HTR-8/SVneo (cell line): Measurements from ENCODE around the gene SSR4.
"Not testable (repeated sequence)": the region's sequence is repeated elsewhere in the genome, so short reads cannot be mapped to it uniquely, and the experiment has no call there.

Experiments
- DNase-seq: peaks from one replicate; pipeline ENCODE4 v3.0.0; 2011; ENCODE audit warnings: low spot score, mixed read lengths; ENCODE audit not compliant: insufficient read length
- FAIRE-seq: peaks from 2 replicates; lab custom pipeline; 2011; peaks lifted over from hg19 to GRCh38; lab: Jason Lieb, UNC

The SSR4 gene

DNA sequence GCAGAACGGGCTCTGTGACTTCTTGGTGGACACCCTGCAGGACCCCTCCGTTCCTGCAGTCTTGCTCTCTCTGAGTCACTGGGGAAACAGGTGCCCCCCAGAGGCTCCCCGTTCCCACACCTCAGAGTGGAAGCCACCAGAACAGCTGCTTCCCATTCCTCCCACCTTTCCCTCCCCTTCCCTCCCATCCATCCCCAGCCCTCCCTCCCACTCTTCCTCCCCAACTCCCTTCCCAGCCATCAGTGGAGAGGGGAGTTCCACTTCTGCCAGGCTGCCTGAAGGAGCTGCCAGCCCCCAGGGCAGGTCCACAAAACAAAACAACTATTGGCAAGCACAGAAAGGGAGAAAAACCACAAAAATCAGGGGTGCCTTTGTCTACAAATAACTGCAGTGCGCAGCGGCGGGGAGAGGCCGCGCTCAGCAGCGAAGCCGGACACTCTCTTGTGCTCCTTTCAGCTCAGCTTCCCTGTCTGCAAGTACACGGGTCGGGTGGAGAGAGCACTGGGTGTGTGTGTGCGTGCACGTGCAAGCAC is 8.1 kb downstream of the SSR4 start:
- no peak for FAIRE-seq
- DNase-seq: no peak

DNA sequence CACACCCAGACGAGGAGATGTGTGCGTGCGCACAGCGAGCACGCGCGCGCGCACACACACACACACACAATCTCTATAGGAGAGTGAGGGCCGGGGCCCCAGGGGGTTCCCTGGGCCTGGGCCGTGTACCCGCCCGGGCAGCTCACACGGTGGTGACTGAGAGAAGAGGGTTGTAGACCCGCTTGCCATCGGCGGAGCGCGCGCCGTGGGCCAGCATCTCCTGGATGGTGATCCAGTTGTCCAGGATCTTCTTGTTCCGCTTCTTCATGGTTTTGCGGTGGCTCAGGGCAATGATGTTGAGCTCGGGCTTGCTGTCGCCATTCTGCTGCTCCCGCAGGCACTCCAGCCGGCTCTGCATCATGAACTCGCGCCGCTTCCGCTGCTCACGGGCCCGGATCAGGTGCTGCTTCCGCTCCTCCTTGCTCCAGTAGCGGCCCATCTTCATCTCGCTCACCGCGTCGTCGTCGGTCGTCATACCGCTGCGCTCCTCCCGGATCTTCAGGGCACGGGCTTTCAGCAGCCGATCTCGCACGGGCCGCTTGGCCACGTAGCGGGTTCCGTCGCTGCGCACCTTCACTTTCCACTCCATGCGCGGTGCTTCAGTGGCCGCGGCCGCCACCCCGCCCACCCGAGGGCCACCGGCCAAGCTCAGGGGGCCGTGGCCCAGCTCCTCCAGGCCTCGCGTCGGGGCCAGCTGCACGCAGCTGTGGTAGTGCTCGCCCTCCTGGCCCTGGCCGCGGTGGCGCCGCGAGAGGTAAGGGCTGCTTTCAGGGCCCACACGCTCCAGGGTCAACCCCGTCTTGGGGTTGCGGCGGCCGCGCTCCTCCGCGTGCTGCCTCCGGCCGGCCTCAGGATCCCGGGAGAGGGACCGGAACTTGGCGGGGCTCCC is 9.0 kb downstream of the SSR4 start:
- FAIRE-seq (no peak), DNase-seq (no peak)

DNA sequence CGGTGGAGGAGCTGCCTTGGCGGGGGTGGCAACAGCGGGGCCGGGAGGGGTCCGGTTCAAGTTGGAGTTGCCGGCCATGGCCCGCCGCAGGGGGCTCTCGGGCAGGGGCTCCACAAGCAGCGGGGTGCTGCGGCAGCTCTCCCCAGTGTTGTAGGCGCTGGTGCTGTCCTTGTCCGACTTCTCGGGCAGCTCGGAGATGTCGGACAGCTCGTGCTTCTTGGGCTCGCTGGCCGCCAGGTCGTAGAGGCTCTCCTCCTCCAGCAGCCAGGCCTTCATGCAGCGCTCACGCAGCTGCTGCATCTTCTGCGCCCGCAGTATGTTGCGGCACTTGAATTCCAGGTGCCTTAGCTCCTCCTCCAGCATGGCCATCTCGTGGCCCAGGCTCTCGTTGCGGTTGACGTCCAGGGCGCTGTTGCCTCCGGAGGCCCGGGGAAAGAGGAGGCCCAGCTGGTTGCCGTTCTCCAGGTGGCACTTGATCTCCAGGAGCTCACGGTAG is 9.7 kb downstream of the SSR4 start:
- no peak for DNase-seq
- FAIRE-seq: no peak

DNA sequence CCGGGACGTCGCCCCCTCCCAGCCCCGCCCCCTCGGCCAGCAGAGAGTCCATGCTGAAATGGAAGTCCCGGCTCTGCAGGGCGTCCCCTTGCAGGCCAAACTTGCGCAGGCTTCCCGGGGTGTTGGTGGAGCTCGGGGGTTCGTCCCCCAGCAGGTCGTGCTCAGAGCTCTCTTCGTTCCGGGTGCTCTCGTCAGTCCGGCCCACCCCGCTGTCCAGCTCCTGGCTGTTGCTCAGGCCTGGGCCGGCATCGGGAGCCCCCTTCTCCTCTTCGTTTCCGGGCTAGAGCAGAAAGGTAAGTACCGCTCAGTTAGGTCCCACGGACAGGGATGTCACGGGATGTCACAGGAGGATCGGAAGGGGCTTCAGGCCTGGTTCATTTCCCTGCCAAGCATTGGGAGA is 10.2 kb downstream of the SSR4 start:
- DNase-seq (no peak), FAIRE-seq (no peak)

DNA sequence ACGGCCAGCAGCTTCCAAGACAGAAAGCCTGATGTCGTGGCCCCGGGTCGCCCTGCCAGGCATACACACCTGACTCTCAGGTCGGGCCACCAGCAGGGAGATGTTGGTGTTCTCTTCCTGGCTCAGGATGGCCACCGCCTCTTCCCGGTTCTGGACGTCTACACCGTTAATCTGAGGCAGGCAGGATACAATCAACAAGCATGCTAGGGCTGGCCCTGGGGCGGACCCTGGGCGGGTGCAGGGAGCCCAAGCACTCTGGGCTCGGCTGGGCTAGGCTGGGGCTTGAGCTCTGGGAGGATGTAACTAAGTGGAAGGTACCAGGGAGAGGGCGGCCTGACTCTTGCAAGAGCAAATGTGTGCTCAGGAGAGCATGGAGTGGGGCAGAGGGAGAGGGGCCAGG is 11.0 kb downstream of the SSR4 start:
- DNase-seq (no peak), FAIRE-seq (no peak)

DNA sequence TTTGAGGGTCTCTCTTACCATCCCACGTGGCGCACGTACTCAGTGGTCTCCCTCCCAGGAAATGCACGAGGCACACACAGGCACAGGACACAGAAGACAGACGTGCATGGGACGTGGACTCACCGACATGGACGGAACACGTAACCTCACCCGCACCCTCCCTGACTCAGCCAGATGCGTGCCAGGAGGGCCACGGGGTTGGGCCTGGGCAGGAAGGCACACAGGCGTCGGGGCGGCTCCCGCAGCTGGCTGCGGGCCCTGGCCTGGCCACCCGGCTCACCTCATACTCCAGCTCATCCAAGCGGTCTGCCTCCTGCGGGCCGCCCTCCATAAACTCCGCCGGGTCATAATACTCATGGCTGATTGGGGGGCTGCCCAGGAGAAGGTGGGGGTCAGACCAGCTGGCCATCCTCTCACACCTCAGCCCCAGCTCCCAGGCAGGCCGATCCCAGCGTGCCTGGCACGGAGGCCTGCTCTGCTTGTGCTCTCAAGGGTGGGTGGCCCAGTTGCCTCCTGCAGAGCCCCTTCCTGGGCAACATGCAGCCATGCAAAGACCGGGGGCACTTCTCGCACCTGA is 12.6 kb downstream of the SSR4 start:
- FAIRE-seq: no peak
- no peak for DNase-seq

DNA sequence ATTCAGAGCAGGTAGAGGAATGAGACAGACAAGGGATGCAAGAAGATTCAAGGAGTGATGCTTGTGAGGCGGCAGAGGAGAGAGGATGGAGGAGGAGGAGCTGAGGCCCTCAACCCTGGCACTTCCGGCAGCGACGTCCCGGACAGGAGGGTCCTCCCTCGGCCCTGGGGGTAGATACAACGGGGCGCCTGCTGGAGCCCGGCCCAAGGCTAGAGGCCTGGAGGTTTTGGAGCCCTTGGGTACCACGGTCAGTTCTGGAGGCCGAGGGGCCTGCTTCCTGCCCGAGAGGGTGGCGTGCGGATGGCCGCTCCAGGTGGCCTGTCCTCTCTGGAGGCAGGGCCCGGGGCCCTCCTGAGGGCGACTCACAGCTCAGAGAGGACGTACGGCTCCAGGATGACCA is 13.5 kb downstream of the SSR4 start:
- FAIRE-seq (no peak), DNase-seq (no peak)

DNA sequence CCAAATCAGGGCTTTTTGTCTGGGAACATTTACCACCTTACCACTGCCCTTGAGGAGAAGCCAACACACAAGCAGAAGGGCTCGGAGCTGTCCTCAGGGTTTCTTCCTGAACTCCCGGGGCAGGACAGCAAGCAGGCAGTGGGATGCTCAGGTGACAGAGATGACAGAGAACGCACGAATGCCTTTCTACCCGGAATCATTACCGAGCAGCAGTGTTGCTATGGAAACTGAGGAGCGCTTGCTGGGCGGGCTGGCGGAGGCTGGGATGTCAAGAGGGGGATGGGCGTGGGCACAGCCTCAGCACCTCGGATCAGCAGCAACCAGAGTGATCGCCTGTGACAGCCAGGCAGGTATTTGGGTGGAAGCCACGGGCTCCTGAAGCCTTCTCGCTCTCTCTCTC is 17.8 kb downstream of the SSR4 start:
- no peak for DNase-seq
- FAIRE-seq: no peak

DNA sequence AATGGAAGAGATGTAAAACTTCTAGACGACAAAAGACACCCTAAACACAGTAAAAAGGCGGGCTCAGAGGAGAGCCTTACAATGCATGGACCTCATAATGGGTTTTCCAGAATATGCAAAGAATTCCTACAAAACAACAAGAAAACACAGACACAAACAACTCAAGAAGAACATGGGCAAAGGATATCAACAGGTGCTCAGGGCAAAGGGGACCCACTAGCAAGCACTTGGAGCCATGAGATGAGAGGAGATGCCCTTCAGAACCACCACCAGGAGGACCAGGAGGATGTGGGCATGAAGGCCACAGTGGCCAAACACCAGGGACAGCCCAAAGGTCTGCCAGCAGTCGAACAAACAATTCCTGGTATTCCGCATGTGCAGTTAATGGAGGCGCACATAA is 18.7 kb downstream of the SSR4 start:
- FAIRE-seq (no peak), DNase-seq (no peak)

DNA sequence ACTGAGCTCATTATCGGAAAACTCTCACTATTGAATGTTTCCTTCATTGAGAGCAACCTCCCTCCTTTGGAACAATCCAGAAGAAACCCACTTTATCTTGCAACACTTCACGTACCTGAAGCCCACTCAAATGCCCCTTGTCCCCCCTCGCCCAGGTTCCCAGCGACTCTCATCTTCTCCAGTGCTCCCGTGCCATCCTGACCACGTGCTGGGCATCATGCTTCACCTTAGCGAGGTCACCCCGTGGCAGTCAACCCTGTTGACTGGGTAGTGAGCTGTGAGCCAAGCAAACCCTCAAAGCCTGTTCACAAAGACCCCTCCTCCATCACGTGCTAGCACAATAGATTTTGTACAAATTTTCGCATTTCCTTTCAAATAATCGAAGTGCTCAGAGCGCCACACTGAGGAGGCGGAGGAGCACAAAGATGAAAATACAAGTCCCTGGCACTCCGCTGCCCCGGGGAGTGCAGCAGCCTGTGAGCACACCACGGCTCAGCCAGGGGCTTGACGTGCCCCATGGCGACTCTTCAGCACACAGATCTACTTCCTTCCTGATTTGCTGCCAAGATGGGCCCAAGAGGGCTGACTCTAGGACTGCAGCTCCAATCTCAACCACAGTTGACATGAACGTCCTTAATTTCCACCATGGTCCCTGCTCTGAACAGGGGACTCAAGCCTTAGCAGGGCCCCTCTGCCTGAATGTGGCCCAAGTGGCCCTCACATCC is 20.3 kb downstream of the SSR4 start:
- FAIRE-seq: no peak
- DNase-seq: no peak

DNA sequence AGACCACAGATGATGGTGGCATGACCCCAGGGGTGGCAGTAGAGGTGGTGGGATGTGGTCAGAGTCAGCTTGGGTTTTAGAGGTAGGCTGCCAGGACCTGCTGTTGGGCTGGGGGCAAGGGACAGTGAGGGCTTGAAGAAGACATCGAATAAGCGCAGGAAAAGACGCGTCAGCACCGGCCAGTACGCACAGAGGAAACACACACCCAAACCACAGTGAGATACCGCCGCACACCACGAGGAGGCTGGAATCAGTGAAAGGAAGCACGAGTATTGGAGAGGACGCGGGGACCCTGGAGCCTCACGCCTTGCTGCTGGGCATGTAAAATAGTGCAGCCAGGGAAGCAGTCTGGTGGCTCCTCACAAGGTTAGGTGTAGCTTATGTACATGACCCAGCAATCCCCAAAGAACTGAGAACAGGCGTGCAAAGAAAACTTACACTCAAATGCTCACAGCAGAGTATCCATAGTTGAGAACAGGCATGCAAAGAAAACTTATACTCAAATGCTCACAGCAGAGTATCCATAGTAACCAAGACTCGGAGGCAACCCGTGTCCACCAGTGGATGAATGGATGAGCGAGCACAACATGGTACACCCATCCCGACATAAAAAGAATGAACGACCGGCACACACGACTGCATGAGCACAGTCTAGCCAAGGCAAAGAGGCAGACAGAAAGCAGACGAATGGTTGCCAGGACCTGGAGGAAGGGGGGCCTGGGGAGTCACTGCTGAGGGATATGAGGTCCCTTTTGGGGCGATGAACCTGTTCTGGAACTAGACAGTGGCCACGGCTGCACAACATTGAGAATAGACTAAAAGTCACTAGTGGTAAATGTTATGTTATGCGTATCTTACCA is 22.6 kb downstream of the SSR4 start:
- FAIRE-seq (no peak), DNase-seq (no peak)

DNA sequence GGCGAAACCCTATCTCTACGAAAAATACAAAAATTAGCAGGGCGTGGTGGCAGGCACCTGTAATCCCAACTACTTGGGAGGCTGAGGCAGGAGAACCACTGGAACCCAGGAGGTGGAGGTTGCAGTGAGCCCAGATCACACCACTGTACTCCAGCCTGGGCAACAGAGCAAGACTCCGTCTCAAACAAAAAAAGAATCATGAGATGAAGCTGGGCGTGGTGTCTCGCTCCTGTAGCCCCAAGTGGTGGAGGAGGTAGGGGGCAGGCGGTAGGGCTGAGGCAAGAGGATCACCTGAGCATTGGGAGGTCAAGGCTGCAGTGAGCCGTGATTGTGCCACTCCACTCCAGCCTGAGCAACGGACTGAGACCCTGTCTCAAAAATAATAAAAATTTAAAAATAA is 23.6 kb downstream of the SSR4 start:
- not testable (repeated sequence) for FAIRE-seq, DNase-seq

DNA sequence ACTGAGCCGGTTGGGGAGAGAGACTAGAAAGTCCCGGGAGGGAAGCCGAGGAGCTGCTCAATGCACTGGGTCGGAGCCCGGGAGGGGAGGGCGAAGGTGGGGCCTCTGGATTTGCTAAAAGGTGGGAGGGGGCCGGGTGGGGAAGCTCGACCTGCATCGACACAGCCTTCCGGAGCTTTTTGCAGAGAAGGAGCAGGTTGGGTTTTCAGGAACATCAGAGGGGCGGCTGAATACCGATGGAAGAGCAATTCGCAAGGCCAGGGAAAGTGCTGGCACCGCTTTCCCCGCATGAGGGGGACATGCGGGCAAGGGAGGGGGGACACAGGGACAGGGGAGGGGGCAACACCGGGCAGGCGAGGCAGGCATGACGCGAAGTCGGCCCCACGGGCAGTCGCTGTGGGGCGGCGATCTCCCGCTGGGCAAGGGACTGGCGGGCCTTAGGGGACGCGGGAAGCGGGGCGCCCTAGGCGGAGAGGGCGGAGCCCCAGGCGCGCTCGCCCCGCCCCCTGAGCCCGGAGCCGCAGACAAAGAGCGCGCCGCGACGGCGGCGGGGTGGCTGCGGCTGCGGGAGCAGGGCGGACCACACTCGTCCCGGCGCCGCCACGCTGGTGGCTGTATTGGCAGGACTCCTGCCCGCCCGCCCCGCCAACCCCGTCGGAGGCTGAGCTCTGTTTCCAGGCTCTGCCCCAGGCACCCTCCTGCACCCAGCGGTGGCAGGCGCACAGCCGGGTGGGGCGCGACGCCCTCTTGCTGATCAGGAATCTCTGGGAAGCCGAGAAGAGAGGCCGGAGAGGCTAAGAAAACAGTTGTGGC is 24.3 kb downstream of the SSR4 start:
- FAIRE-seq (no peak), DNase-seq (peak; percentile 47)

DNA sequence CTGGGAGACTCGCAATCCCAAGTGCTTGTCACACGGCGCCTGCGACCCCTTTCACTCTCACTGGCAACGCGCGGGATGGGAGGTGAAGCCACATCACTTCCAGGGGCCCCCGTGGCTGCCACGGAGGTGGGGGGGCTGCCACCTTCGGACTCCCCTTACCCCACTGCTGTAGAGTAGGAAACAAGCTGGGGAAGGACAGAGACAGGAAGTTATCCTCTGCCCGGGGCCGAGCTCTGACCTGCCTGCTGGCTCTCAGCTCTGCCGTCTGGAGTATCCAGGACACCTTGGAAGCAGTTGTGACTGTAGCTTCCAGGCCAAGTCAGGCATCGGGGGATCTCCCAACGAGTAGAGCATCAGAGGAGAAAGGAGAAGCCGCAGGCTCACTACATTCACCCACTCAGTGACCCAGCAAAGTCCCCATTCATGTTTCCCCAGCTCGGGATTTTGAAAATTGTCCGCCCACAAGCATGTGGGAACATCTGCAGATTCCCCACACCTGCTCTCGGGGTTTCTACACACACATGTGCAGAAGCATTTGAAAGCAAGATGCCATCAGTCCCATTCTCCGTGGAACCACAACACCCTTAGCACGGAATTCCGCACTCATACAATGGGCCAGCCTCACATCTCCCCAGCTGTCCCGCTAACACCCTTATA is 25.0 kb downstream of the SSR4 start:
- FAIRE-seq: no peak
- no peak for DNase-seq

DNA sequence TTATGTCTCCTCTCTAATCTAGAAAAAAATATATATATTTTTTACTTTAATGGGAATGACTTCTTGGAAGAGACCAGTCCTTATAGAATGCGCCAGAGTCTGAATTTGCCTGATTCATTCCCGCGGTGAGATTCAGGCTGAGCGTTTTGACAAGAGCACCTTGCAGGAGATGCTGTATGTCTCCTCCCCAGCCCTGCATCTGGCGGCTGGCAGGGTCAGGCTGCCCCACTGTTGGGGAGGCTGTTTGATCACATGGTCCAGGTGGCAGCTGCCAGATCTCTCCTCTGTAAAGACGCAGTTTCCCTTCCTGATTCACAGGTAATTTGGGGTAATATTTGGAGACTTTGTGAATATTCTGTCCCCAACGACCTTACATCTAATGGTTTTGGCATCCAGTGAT is 26.1 kb downstream of the SSR4 start:
- FAIRE-seq (no peak), DNase-seq (no peak)

DNA sequence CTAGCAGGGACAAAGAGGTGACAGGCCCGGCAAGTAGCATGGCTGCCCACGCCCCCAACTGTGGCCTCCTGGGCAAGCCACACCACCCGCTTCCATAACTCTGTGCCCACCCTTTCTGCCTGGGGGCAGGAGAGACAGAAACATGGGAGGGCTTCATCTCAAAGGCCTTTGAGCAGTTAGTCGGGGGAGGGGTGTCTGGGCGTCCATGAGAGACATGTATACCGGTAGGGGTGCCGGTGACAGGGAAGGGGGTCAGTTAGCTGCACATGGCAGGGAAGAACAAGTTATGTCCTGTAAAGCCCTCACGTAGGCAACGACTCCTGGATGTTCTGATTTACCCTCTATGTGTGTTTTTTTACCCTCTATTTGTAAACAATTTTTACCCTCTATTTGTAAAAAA is 26.6 kb downstream of the SSR4 start:
- FAIRE-seq: no peak
- no peak for DNase-seq

DNA sequence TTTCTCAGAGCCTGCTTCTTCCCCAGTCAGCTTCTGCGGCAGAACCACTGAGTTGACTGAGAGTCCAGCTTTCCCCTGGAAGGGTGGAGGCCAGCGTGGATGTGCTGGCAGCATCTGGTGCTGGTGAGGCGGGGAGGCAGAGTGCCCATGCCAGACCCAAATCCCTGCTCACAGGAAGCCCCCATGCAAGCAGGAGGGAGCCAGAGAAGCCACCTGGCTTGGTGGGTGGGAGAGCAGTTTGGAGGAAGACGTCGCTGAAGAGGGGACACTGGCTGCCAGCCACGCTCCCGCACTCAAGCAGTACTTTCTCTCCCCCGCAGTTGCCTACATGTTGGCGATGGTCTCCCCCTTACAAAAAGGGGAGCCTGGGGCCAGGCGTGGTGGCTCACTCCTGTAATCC is 29.9 kb downstream of the SSR4 start:
- no peak for FAIRE-seq
- no peak for DNase-seq

DNA sequence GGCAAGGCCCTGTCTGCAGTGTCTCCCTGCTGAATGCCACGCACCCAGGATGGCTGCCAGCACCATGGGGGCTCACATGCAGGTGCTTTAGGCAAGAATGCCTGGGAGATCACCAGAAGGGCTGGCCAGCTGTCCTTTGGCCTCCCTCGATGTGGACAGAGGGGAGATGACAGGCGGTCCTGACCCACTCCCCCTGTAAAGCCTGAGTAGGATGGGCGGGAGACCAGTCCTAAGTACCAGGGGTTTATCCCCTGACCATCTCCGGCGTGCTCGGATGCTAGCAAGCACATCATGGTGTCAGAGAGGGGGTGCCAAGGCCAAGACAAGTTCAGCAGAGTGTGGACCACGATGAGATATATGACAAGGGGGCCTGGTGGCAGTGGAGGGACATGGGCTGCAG is 30.6 kb downstream of the SSR4 start:
- FAIRE-seq: no peak

DNA sequence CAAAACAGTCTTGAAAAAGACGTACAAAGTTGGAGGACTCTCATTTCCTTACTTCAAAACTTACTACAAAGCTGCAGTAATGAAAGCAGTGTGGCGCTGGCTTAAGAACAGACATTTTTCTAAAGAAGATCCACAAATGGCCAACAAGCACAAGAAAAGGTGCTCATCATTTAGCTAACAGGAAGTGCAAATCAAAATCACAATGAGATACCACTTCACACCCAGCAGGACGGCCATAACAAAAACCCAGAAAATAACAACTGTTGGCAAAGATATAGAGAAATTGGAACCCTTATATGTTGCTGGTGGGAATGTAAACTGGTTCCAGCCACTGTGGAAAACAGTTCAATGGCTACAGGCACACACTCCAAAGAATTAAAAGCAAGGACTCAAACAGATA is 32.5 kb downstream of the SSR4 start:
- FAIRE-seq: no peak
- no peak for DNase-seq

More for the DNA sequence above, 30.6 kb downstream of the SSR4 start:
- no peak for DNase-seq
